Esophagus muscularis mucosa (tissue), 3 donors: ENCODE results near the gene SUGP2.

ENCODE experiments used
- CTCF ChIP-seq, 3 experiments: fragments of 200-600 bp in 2 of 3; fragments of 450-650 bp in 1 of 3; sonication (generic) in 2 of 3; IDR thresholded peaks; one replicate each; pipeline ENCODE4 v1.5.1; 2017 to 2019; ENCODE audit warnings: antibody characterized with exemption in 3 of 3, mild to moderate bottlenecking in 2 of 3, moderate library complexity in 1 of 3
- POLR2A ChIP-seq: fragments of 450-650 bp; IDR thresholded peaks from one replicate; pipeline ENCODE4 v1.6.1; 2017; ENCODE audit warnings: antibody characterized with exemption, moderate library complexity, mild to moderate bottlenecking, low read depth
- POLR2AphosphoS5 ChIP-seq, 2 donors: sonication (generic); formaldehyde crosslinking; IDR thresholded peaks; one replicate each; pipeline ENCODE4 v1.6.1; 2017; ENCODE audit warnings: antibody characterized with exemption in 2 of 2

GRCh38 chr19:18991468-18991867, 41.8 kb downstream of the SUGP2 start:
- no peak for TF ChIP-seq CTCF (IDR thresholded peaks at IDR 0.05)
- no peak for TF ChIP-seq POLR2A
- no peak for TF ChIP-seq POLR2AphosphoS5 (IDR thresholded peaks at IDR 0.05)
